HG03378 (cell line): ENCODE results near the gene ERCC5.

Source experiments
- ATAC-seq: cut with Tn5 transposase; IDR thresholded peaks from one replicate; pipeline ENCODE4 v1.9.1; 2021; ENCODE audit warnings: mild to moderate bottlenecking, moderate library complexity; ENCODE audit not compliant: unreplicated experiment

Gene ERCC5

DNA sequence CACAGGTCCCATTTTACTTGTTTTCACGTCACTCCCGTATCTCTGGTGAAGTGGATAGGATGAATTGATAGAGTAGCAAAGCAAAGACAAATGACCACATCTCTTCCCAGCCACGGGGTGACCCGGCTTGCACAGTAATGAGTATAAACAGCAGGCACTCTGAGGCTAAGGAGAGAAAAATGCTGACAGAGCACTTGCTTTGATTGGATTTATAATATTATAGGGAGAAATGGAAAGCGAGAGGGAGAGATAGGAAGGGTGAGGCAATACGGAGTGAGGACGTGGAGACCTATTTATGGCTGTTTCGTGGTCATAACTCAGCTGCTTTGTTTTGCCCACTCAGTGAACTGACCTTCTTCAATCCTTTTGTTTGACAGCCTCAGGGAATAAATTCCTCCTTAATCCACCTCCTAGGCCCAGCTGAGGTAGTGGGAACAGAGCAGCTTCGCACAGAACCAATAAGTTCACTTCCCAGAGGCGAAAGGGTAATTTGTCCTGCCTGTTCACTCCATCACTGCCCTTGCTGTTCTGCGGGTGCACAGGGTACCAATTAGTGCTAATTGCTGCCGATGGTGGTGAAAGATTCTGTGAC is 68.6 kb downstream of the ERCC5 start:
- no peak for ATAC-seq

DNA sequence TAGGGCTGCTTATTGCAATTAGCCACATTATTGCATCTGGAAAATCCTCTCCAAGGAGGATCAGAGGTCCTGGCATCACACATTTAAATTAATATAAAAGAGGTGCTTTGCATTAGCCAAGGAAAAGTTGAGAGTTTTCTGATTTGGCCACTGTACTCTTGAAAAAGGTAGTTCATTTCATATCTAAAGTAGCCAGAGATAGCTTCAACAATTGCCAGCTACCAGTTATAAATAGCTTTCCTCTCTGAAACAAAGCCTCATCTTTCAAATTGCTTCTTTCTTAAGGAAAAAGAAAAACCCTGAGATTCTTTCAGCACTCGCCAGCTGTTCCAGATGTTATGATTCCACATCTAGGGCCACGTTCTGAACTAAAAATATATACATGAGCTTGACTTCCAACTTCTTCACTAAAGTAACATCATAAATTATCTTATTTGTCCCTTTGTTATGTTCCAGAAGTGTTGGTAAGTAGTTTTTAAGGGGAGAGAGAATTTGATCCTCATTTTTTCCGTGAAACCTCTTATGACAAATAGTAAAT is 69.6 kb downstream of the ERCC5 start:
- no peak for ATAC-seq

DNA sequence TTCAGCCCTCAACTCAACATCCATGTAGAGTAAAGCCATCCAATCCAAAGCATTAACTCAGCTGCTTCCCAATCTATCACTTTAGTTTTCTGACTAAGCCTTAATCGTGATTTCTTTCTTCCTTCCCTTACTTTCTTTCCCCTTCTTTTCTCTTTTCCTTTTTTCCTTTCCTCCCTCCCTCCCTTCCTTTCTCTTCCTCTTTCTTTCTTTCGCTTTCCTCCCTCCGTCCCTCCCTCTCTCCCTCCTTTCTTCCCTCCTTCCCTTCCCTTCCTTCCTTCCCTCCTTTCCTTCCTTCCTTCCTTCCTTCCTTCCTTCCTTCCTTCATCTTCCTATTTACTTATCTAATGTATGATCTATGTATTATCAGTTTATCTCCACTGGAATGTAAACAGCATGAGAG is 71.2 kb downstream of the ERCC5 start:
- no peak for ATAC-seq

DNA sequence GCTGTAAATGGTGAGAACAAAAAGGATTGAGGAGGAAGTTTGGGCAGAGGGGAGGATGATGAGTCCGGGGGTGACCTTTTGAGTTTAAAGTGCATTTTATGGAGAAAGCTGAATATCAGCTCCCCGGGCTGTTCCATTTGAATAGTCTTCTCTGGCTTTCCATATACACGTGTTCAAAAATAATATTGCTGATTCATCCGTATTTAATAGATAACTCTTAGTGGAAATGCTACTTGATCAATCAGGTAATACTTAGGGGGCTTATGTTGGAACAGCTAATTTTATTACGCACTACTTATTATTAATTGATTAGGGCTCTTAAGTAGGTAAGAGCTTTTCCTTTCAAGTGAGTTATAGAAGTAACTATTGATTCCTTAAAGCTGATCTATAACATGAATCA is 76.4 kb downstream of the ERCC5 start:
- ATAC-seq = no peak
